Astrocyte of the spinal cord (primary cell): ENCODE data around the gene ERF.

Source experiments
- DNase-seq: peaks from one replicate; pipeline ENCODE4 v3.0.0; 2011; ENCODE audit warnings: low read depth, low spot score
- H3K4me3 ChIP-seq: 2 replicates; pipeline ENCODE4 v1.5.1; 2011; ENCODE audit warnings: low read depth, mild to moderate bottlenecking, low read length, moderate library complexity
- in situ Hi-C: cut with HindIII; loops from 2 replicates; pipeline ENCODE4 v1.10.0; 2017; ENCODE audit warnings: low sequenced_read_pairs
- TF ChIP-seq, protein P1 (sequence below): IDR thresholded peaks from 2 replicates; pipeline ENCODE4 v1.5.1; 2012; ENCODE audit warnings: low read depth, mild to moderate bottlenecking, low read length, inconsistent platforms

Gene ERF

DNA sequence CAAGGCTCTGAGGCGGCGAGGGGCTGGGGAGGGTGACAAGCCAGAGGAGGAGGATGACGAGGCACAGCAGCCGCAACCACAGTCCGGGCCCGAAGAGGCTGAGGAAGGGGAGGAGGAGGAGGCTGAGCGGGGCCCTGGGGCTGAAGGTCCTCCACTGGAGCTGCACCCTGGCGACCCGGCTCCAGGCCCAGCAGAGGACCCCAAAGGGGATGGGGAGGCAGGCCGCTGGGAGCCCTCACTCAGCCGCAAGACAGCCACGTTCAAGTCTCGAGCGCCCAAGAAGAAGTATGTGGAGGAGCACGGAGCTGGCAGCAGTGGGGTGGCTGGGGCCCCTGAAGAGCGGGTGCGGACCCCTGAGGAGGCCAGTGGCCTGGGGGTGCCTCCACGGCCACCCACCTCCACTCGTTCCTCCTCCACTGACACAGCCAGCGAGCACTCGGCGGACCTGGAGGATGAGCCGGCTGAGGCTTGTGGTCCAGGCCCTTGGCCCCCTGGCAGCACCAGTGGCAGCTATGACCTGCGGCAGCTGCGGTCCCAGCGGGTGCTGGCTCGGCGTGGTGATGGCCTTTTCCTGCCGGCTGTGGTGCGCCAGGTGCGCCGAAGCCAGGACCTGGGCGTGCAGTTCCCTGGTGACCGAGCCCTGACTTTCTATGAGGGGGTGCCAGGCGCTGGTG lies 17.1 kb upstream of the ERF start:
- TF ChIP-seq, protein P1, sequence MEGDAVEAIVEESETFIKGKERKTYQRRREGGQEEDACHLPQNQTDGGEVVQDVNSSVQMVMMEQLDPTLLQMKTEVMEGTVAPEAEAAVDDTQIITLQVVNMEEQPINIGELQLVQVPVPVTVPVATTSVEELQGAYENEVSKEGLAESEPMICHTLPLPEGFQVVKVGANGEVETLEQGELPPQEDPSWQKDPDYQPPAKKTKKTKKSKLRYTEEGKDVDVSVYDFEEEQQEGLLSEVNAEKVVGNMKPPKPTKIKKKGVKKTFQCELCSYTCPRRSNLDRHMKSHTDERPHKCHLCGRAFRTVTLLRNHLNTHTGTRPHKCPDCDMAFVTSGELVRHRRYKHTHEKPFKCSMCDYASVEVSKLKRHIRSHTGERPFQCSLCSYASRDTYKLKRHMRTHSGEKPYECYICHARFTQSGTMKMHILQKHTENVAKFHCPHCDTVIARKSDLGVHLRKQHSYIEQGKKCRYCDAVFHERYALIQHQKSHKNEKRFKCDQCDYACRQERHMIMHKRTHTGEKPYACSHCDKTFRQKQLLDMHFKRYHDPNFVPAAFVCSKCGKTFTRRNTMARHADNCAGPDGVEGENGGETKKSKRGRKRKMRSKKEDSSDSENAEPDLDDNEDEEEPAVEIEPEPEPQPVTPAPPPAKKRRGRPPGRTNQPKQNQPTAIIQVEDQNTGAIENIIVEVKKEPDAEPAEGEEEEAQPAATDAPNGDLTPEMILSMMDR, result no peak
- H3K4me3 ChIP-seq, result no peak overlapping the region
- DNase-seq, result no peak
- in situ Hi-C loops, result no loop called here

DNA sequence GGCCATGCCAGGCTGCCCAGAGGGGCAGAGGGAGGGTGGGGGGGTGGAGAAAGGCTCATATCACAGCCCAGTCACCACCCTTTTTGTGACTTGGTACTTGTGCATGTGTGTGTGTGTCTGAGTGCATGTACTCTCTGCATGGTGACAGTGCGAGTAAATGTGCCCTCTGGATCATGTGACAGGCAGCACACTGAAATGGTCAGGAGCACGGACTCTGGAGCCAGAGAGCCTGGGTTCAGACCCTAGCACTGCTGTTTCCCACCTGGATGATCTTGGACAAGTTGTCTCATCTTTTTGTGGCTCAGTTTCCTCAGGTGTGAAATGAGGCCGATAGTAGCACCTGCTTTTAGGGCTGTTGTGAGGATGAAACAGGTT lies 16.1 kb upstream of the ERF start:
- TF ChIP-seq, protein P1, result no peak
- in situ Hi-C loops, result no loop called here
- peak overlapping the region; percentile 81 for H3K4me3 ChIP-seq
- no peak for DNase-seq

DNA sequence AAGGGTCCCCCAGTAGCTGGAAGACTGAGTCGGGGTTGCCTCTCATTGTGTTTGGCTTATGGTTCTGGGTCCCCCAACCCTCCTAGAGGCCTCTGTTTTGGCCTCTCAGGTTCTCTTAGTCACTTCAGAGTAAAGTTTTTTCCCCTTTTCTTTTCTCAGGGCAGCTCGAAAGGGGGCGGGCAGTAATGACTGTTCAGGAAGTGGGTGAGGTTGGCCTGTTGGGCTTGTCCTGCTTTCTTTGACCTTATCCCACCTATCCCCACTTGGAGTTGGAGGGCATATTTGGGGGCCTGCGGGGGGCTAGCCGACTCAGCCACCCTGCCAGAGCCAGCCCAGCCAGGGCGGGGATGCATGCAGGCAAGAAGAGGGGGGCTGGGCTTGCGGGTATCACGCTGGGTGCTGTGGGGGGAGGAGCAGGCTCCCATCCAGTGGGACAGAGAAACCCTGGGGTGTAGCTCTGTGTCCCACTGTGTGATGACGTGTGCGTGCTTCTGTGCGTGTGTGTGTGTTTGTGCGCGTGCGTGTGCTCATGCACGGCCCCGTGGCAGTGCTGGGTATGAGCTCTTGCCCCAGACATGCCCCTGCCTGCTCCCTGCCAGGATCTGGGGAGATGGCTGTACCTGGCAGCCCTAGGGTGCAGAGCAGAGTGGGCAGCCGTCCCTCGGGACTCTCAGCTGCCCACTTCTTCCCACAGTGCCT lies 15.6 kb upstream of the ERF start:
- peak overlapping the region; percentile 81 for H3K4me3 ChIP-seq
- peak; percentile 71 for DNase-seq
- in situ Hi-C loops, result no loop called here
- TF ChIP-seq, protein P1, result no peak

DNA sequence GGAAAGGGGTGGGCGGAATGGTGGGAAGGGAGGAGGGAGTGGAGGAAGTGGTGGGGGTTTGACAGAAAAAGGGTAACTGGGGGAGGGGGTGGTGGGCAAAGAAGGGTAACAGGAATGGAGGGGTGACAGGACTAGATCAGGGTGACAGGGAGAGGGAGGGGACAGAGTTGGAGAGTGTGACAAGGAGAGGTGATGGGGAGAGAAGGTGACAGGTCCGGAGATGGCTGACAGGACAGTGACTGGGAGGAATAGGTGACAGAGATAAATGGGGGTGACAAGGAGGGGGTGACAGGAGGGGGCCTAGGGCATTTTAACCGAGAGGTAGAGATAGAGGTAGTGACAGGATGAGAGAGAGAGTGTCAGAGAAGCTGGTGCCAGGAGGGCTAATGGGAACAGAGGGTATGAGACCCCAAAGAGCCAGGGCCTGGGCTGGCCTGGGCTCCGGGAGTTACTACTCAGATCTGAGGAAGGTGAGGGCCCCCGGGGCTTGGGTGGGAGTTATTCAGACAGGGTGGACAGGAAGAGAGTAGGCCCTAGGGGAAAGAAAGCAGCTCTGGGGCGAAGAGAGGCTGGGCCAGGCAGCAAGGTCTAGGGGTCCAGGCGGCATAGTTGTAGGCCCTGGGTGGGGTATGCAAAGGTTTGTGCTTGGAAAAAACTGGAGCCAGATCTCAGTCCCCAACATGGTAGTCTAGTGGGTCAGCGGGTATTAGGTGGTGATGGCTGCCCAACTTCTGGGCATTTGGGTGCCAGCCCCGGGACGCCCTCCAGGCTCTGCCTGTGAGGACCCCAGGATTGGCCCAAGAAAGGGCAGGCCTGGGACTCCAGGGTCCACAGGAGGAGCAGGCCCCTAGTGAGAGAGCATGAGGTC lies 14.8 kb upstream of the ERF start:
- TF ChIP-seq, protein P1, result no peak
- no peak for DNase-seq
- H3K4me3 ChIP-seq, result peak overlapping the region; percentile 81
- in situ Hi-C loops, result no loop called here

DNA sequence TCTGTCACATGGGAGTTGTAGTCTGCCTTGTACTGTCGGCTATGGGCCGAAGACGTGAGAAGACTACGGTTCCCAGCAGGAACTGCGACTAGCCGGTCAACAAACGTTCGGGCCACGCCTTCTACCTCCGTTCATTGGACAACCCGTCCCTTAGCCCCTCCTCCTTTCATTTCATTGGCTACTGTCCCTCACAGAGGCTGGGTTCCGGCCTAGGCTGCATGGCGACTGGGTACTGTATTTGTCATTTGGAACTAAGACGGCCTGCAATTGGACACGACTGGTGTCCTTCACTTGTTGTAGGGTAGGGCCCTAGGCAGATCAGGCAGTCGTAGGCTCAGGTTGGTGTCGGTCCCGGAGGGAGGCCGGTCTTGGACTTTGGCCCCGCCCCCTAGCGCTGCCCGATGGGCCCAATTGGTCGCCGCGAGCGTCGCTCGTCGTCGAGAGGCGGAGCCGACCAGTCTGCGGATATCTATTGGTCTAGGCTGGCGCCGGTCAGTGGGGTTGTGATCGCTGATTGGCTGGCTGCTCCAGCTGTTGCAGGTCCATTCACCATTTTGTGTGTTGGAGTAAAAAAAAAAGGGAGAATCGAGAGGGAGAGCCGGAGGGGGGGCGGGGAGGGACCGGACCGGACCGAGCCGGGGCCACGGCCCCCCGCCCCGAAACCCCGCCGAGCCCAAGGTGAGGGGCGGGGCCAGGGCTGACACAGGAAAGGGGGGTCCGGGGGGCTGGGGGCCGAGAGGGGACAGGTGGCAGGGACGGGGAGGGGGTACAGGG lies 14.0 kb upstream of the ERF start, which contains the start of gene CIC:
TSS of gene CIC (plus strand) at position 549 of the 774 bp plus-strand sequence. CDS start 2,532 bp downstream, outside the sequence.
- TF ChIP-seq, protein P1, result no peak
- DNase-seq, result peak; percentile 100
- in situ Hi-C loops, result no loop called here
- H3K4me3 ChIP-seq, result peak within 1 kb of the TSS; percentile 81
